Endothelial cell of umbilical vein (primary cell): ENCODE data around the gene RIPK4.

Experiments
- CTCF ChIP-seq, 2 donors: IDR thresholded peaks; 1 replicate in 1 of 2; 2 replicates in 1 of 2; pipeline ENCODE4 v1.5.1; 2011; ENCODE audit warnings: low read length in 2 of 2, mild to moderate bottlenecking in 2 of 2, moderate library complexity in 2 of 2, control low read depth in 1 of 2, inconsistent platforms in 1 of 2, low read depth in 1 of 2; ENCODE audit not compliant: insufficient read depth in 1 of 2; ENCODE audit errors: extremely low read depth in 1 of 2
- EZH2 ChIP-seq: IDR thresholded peaks from 2 replicates; pipeline ENCODE4 v1.6.1; 2012; ENCODE audit warnings: borderline replicate concordance, low read depth, mild to moderate bottlenecking, moderate library complexity, low read length, inconsistent platforms; ENCODE audit not compliant: severe bottlenecking
- GATA2 ChIP-seq: IDR thresholded peaks from 2 replicates; pipeline ENCODE4 v1.7.0; 2011; ENCODE audit warnings: low read depth, mild to moderate bottlenecking, moderate library complexity, mixed read lengths, low read length; ENCODE audit not compliant: insufficient read length, insufficient read depth
- JUN ChIP-seq: IDR thresholded peaks from 2 replicates; pipeline ENCODE4 v1.6.1; 2011; ENCODE audit warnings: borderline replicate concordance, low read depth; ENCODE audit not compliant: insufficient read length, insufficient read depth
- MYC ChIP-seq: IDR thresholded peaks from one replicate; pipeline ENCODE4 v1.6.1; 2011; ENCODE audit warnings: mild to moderate bottlenecking, low read depth, low read length
- POLR2A ChIP-seq: IDR thresholded peaks from 2 replicates; pipeline ENCODE4 v1.6.1; 2012; ENCODE audit warnings: low read depth, mild to moderate bottlenecking, control low read depth, low read length
- POLR2AphosphoS5 ChIP-seq: IDR thresholded peaks from 2 replicates; pipeline ENCODE4 v1.6.1; 2012; ENCODE audit warnings: low read depth, mild to moderate bottlenecking, control low read depth, low read length, moderate library complexity; ENCODE audit not compliant: insufficient read depth

- TF ChIP-seq CTCF (IDR thresholded peaks at IDR 0.05; ENCODE audit: extremely low read depth in 1 of 2, insufficient read depth in 1 of 2, low read depth in 1 of 2, low read length in 2 of 2) (no peak), POLR2A (no peak), GATA2 (no peak), JUN (no peak), POLR2AphosphoS5 (no peak), MYC (no peak), EZH2 (no peak)
Measured at GRCh38 chr21:41806773-41807172, 39.9 kb upstream of the RIPK4 start.
